ENCODE data around the gene EVX2. TPM values are rescaled to one million over a fixed set of nuclear protein-coding genes. Genes with fewer than 3 reads are reported as not detected.

EVX2 gene
- total RNA-seq, 1 donor from 2014 or later, result not detected

- no peak for DNase-seq (ENCODE audit: extremely low read depth, low read depth, low spot score)
These were observed 26.2 kb upstream of the EVX2 start for GRCh38 chr2:176109946-176110345.

GRCh38 chr2:176109192-176109901 is 25.6 kb upstream of the EVX2 start:
- no peak for DNase-seq (ENCODE audit: extremely low read depth, low read depth, low spot score)

GRCh38 chr2:176107731-176108181 is 24.0 kb upstream of the EVX2 start:
- DNase-seq (ENCODE audit: extremely low read depth, low read depth, low spot score), result no peak

GRCh38 chr2:176106581-176107539 is 23.1 kb upstream of the EVX2 start, which contains the start of gene HOXD11:
Gene HOXD11, plus strand, starts transcription at chr2:176107280. Its CDS starts 76 bp downstream, at chr2:176107356.
- no peak for DNase-seq (ENCODE audit: extremely low read depth, low read depth, low spot score)

- DNase-seq (ENCODE audit: extremely low read depth, low read depth, low spot score), result no peak
These were observed 22.2 kb upstream of the EVX2 start for GRCh38 chr2:176105730-176106580.

GRCh38 chr2:176105078-176105729 is 21.4 kb upstream of the EVX2 start:
- no peak for DNase-seq (ENCODE audit: extremely low read depth, low read depth, low spot score)

GRCh38 chr2:176104316-176105077 is 20.7 kb upstream of the EVX2 start:
- DNase-seq (ENCODE audit: extremely low read depth, low read depth, low spot score), result no peak

- no peak for DNase-seq (ENCODE audit: extremely low read depth, low read depth, low spot score)
These were observed 20.1 kb upstream of the EVX2 start for GRCh38 chr2:176103742-176104315.

- no peak for DNase-seq (ENCODE audit: extremely low read depth, low read depth, low spot score)
These were observed 19.4 kb upstream of the EVX2 start for GRCh38 chr2:176103194-176103593.

GRCh38 chr2:176102309-176102866 is 18.6 kb upstream of the EVX2 start:
- DNase-seq (ENCODE audit: extremely low read depth, low read depth, low spot score), result no peak

GRCh38 chr2:176101842-176102241 is 18.1 kb upstream of the EVX2 start:
- no peak for DNase-seq (ENCODE audit: extremely low read depth, low read depth, low spot score)

GRCh38 chr2:176101216-176101830 is 17.6 kb upstream of the EVX2 start:
- no peak for DNase-seq (ENCODE audit: extremely low read depth, low read depth, low spot score)

- DNase-seq (ENCODE audit: extremely low read depth, low read depth, low spot score), result no peak
These were observed 16.9 kb upstream of the EVX2 start for GRCh38 chr2:176100547-176101140.

- no peak for DNase-seq (ENCODE audit: extremely low read depth, low read depth, low spot score)
These were observed 16.2 kb upstream of the EVX2 start, which contains the start of gene HOXD12 for GRCh38 chr2:176099728-176100546. Gene HOXD12, plus strand, starts transcription at chr2:176099795. Its CDS starts 7 bp downstream, at chr2:176099802.

- DNase-seq (ENCODE audit: extremely low read depth, low read depth, low spot score), result no peak
These were observed 15.5 kb upstream of the EVX2 start for GRCh38 chr2:176099159-176099727.

GRCh38 chr2:176098366-176099158 is 14.8 kb upstream of the EVX2 start:
- DNase-seq (ENCODE audit: extremely low read depth, low read depth, low spot score), result no peak
